OCI-LY7 (cell line): Measurements from ENCODE around the gene PLCE1.

Source experiments
- CTCF ChIP-seq: fragments of 200-600 bp; sonication (generic); conservative IDR thresholded peaks from 2 replicates; pipeline ENCODE4 v1.5.1; 2014; ENCODE audit warnings: mild to moderate bottlenecking, antibody characterized with exemption, low read length, moderate library complexity, mixed read lengths
- EZH2phosphoT487 ChIP-seq: fragments of 200-600 bp; sonication (generic); IDR thresholded peaks from 2 replicates; pipeline ENCODE4 v1.6.1; 2018; ENCODE audit warnings: low read depth, borderline replicate concordance, mild to moderate bottlenecking, mixed run types, antibody characterized with exemption, low read length, moderate library complexity, mixed read lengths

GRCh38 chr10:94012834-94013233, 19.1 kb downstream of the PLCE1 start:
- TF ChIP-seq CTCF (no peak), EZH2phosphoT487 (no peak)
